GM21717 (cell line): ENCODE results near the gene GALNT11.
"Not testable (repeated sequence)": the region's sequence is repeated elsewhere in the genome, so short reads cannot be mapped to it uniquely, and the experiment has no call there.

Experiments
- ATAC-seq: cut with Tn5 transposase; IDR thresholded peaks from one replicate; pipeline ENCODE4 v1.9.1; 2021; ENCODE audit warnings: mild to moderate bottlenecking, moderate library complexity; ENCODE audit not compliant: unreplicated experiment

The GALNT11 gene

GRCh38 chr7:152025077-152025936 lies at the start of gene GALNT11:
Gene GALNT11 (plus strand): TSS chr7:152025674. CDS start chr7:152094228, 68,554 bp downstream.
- peak; percentile 98 for ATAC-seq

- ATAC-seq = no peak
These were observed 46.9 kb upstream of the GALNT11 start for GRCh38 chr7:151978616-151979015.

GRCh38 chr7:151981223-151981622 lies 44.3 kb upstream of the GALNT11 start:
- no peak for ATAC-seq

DNA sequence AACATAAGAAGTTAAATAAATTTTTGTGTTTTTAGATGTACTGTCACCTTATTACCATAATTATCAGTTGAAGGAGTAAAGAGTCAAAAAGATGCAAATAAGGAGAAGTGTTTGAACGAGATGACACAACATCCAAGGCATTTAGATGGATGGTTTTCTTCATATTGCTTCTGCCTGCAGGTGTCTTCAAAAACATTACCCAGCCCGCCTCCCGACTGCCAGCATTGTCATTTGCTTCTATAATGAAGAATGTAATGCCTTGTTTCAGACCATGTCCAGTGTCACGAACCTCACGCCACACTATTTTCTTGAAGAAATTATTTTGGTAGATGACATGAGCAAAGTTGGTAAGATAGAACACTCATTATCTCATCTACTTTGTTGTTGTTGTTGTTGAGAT lies 42.7 kb upstream of the GALNT11 start:
- no peak for ATAC-seq

DNA sequence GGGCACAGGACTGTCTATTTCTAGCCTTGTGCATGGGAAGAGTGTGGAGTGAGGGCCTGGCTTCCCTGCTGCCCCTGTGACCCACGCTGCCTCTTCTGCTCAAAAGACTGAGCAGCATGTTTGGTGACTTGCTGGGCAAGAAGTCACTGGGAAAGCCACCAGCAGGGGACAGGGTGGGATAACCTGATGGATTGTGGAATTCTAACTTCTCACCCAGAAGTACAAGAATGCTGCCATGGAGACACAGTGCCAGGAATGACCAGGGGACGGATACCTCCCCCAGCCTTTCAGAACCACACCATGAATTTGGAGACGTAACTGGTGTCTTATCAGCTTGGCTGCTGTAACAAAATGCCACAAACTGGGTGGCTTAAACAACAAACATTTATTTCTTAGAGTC lies 40.9 kb upstream of the GALNT11 start:
- ATAC-seq = no peak

- ATAC-seq = no peak
These were observed 37.5 kb upstream of the GALNT11 start for GRCh38 chr7:151987748-151988529.

DNA sequence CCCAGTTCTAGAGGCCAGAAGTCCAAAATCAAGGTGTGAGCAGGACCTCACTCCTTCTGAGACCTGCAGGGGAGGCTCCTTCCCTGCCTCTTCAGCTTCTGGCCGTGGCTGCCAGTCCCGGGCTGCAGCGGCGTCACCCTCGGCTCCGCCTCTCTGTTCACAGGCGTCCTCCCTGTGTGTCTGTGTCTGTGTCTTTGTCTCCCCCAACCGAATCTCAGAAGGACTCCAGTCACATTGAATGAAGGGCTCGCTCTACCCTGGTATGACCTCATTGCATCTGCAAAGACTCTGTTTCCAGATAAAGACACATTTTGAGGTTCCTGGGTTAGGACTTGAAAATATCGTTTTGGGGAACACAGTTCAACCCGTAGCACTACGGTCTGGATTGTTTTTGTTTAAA lies 33.1 kb upstream of the GALNT11 start:
- ATAC-seq = no peak

GRCh38 chr7:151993977-151994676 lies 31.3 kb upstream of the GALNT11 start:
- no peak for ATAC-seq

GRCh38 chr7:151999424-152000090 lies 25.9 kb upstream of the GALNT11 start:
- no peak for ATAC-seq

DNA sequence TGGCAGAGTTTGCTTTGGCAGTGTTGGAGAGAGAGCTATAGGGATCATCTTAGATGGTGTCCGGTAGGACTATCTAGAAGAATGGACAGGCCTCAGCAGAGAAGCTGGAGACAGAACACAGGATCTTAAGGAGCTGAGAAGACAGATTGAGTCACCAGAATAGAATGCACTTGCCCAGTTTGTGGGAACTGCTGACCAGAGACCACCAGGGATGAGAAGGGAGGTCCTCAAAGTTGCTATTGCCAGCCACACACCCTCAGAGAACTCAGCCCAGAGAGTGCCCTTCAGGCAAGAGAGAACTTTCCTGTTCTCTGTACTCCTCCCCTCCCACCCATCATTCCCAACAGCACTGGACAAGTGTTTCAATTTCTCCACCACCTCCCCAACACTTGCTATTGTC lies 25.3 kb upstream of the GALNT11 start:
- no peak for ATAC-seq

DNA sequence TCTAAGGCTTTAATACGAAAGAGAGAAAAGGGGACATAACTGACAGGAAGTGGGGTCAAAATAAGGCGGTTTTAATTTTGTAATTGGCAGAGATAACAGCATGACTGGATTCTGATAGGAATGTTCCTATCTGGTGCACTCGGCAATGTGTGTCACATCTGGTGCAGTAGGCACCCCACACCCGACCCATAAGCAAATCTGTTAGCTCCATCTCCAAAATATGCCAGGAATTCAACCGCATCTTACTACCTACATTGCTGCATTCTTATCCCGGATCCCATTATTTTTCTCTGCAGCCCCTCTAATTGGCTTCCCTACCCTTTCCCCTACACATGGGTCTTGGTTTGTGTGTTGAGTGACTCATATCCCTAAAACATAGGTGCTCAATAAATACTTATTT lies 19.1 kb upstream of the GALNT11 start:
- ATAC-seq = no peak

DNA sequence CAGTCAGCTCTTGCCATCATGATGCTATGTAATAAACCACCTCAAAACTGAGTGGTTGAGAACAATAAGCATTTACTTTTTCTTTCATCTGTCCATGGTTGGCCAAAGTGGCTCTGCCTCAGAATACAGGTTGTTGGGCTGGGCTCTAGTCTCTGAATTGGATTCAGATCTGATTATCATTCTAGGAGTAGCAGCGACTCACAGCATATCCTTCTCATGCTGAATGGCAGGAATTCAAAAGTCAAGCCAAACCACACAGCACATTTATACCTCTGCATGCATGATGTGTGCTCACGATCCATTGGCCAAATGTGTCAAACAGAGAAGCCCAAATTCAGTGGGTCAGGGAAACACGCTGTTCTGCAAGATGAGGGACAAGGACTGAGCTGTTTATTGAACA lies 13.6 kb upstream of the GALNT11 start:
- ATAC-seq = no peak

DNA sequence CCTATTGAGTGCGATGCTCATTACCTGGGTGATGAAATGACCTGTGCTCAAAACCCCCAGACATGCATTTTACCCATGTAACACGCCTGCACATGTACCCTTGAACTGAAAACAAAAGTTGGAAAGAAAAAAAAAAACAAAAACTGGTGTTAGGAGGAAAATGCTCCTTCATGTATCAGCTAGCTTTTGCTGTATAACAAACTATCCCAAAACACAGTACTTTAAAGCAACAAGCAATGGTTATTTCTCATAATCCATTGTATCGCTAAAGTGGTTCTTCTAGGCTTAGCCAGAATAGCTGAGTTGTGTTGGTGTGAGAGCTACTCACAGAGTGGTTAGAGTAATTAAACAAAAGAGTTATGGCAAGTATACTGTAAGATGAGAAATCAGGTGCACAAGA lies 12.2 kb upstream of the GALNT11 start:
- ATAC-seq = no peak

GRCh38 chr7:152013974-152014373 lies 11.5 kb upstream of the GALNT11 start:
- ATAC-seq = no peak

DNA sequence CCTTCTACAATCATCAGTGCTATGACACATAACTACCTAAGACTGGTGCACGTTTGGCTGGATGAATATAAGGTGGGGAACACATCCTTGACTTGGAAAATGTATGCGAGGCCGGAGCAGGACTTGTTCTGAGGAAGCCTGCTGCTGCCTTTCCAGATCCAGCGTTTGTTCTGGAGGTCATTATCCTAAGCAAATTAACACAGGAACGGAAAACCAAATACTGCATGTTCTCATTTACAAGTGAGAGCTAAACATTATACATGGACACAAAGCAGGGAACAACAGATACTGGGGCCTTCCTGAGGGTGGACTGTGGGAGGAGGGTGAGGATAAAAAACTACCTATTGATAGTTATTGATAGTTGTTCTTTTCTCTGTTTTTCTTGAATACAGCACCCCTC lies 10.8 kb upstream of the GALNT11 start:
- no peak for ATAC-seq

DNA sequence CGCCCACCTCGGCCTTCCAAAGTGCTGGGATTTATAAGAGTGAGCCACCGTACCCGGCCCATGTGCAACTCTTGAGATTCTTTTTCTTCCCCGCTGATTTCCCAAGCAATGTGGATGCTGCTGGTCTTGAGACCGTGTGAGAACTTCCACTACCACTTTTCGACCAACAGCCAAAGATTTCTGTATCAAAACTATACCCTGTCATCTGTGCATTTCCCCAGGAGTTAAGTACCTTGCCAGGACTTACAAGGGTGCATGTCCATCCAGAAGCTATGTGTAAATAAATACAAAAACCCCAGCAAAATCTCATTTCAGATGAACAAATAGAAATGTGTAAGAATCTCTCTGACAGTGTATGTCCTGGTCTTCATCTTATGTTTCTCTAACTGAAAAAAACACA lies 9.9 kb upstream of the GALNT11 start:
- ATAC-seq = no peak

DNA sequence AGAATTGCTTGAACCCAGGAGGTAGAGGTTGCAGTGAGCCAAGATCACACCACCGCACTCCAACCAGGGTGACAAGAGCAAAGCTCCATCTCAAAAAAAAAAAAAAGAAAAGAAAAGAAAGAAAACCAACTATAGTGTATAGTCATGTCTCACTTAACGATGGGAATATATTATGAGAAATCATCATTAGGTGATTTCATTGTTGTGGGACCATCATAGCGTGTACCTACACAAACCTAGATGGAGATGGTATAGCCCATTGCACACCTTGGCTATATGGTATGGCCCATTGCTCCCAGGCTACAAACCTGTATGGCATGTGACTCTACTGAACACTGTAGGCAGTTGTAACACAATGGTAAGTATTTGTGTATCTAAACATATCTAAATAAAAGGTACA lies 8.5 kb upstream of the GALNT11 start:
- ATAC-seq = no peak

- not testable (repeated sequence) for ATAC-seq
These were observed 7.8 kb upstream of the GALNT11 start for GRCh38 chr7:152017683-152018082.

- not testable (repeated sequence) for ATAC-seq
These were observed 3.7 kb upstream of the GALNT11 start for GRCh38 chr7:152021740-152022139.

- no peak for ATAC-seq
These were observed 740 bp downstream of the GALNT11 start for GRCh38 chr7:152025937-152026890.
